Thymus (tissue), 14 donors: ENCODE results near the gene CDH15. TPM values are rescaled to one million over a fixed set of nuclear protein-coding genes. Genes with fewer than 3 reads are reported as not detected.

Experiments
- DNase-seq, 9 donors: peaks; one replicate each; pipeline ENCODE4 v3.0.0-alpha.2; 2013; ENCODE audit warnings: low spot score in 9 of 9, low read depth in 6 of 9, missing footprints in 1 of 9
- H3K27ac ChIP-seq, 2 donors: one replicate each; pipeline ENCODE4 v1.5.1; 2013; ENCODE audit warnings: control low read depth in 1 of 2, low read depth in 1 of 2, low read length in 1 of 2, mild to moderate bottlenecking in 1 of 2, moderate library complexity in 1 of 2
- H3K27me3 ChIP-seq, 2 donors: one replicate each; pipeline ENCODE4 v1.5.1; 2013; ENCODE audit warnings: low read length in 1 of 2; ENCODE audit not compliant: control insufficient read depth in 2 of 2, insufficient read depth in 1 of 2
- H3K36me3 ChIP-seq, 2 donors: one replicate each; pipeline ENCODE4 v1.5.1; 2013; ENCODE audit warnings: low read length in 1 of 2, mild to moderate bottlenecking in 1 of 2, moderate library complexity in 1 of 2; ENCODE audit not compliant: control insufficient read depth in 2 of 2, insufficient read depth in 2 of 2
- H3K4me1 ChIP-seq, 2 donors: one replicate each; pipeline ENCODE4 v1.5.1; 2013; ENCODE audit warnings: low read length in 2 of 2; ENCODE audit not compliant: control insufficient read depth in 2 of 2, insufficient read depth in 2 of 2
- H3K4me3 ChIP-seq, 2 donors: one replicate each; pipeline ENCODE4 v1.5.1; 2013; ENCODE audit warnings: low read length in 2 of 2, control low read depth in 1 of 2, mild to moderate bottlenecking in 1 of 2
- H3K9me3 ChIP-seq, 2 donors: one replicate each; pipeline ENCODE4 v1.5.1; 2013; ENCODE audit warnings: low read length in 1 of 2, mild to moderate bottlenecking in 1 of 2; ENCODE audit not compliant: control insufficient read depth in 2 of 2, insufficient read depth in 1 of 2
- WGBS: extraction: QIAGEN DNeasy Blood & Tissue Kit; methylation state at CpG from one replicate; pipeline ENCODE4 v1.1.7; 2013; 5-methylcytosine and 5-hydroxymethylcytosine counted together
- long read RNA-seq, 10 donors: transcript quantifications; one replicate each; lab custom pipeline, GENCODE V29; 2026
- polyA plus RNA-seq: library from polyadenylated mRNA; stranded (reverse); fragments of 200-250 nt; gene quantifications from one replicate; pipeline ENCODE4 v1.2.3, GENCODE V29; 2013
- total RNA-seq: library from RNA; stranded (reverse); fragments of 120-200 nt; gene quantifications from one replicate; pipeline ENCODE4 v1.2.4, GENCODE V29; 2013
- donor health status: healthy.

Gene CDH15, protein sequence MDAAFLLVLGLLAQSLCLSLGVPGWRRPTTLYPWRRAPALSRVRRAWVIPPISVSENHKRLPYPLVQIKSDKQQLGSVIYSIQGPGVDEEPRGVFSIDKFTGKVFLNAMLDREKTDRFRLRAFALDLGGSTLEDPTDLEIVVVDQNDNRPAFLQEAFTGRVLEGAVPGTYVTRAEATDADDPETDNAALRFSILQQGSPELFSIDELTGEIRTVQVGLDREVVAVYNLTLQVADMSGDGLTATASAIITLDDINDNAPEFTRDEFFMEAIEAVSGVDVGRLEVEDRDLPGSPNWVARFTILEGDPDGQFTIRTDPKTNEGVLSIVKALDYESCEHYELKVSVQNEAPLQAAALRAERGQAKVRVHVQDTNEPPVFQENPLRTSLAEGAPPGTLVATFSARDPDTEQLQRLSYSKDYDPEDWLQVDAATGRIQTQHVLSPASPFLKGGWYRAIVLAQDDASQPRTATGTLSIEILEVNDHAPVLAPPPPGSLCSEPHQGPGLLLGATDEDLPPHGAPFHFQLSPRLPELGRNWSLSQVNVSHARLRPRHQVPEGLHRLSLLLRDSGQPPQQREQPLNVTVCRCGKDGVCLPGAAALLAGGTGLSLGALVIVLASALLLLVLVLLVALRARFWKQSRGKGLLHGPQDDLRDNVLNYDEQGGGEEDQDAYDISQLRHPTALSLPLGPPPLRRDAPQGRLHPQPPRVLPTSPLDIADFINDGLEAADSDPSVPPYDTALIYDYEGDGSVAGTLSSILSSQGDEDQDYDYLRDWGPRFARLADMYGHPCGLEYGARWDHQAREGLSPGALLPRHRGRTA
- total RNA-seq (0.19 TPM), polyA plus RNA-seq (0.23 TPM)
- long read RNA-seq, donor 1 = 0 reads
- long read RNA-seq, donor 2 = 0 reads
- long read RNA-seq, donor 3 = 0 reads
- long read RNA-seq, donor 4 = 0 reads
- long read RNA-seq, donor 5 = 0 reads
- long read RNA-seq, donor 6 = 0 reads
- long read RNA-seq, donor 7 = 0 reads
- long read RNA-seq, donor 8 = 0 reads
- long read RNA-seq, donor 9 = 0 reads
- long read RNA-seq, donor 10 = 0 reads

DNA sequence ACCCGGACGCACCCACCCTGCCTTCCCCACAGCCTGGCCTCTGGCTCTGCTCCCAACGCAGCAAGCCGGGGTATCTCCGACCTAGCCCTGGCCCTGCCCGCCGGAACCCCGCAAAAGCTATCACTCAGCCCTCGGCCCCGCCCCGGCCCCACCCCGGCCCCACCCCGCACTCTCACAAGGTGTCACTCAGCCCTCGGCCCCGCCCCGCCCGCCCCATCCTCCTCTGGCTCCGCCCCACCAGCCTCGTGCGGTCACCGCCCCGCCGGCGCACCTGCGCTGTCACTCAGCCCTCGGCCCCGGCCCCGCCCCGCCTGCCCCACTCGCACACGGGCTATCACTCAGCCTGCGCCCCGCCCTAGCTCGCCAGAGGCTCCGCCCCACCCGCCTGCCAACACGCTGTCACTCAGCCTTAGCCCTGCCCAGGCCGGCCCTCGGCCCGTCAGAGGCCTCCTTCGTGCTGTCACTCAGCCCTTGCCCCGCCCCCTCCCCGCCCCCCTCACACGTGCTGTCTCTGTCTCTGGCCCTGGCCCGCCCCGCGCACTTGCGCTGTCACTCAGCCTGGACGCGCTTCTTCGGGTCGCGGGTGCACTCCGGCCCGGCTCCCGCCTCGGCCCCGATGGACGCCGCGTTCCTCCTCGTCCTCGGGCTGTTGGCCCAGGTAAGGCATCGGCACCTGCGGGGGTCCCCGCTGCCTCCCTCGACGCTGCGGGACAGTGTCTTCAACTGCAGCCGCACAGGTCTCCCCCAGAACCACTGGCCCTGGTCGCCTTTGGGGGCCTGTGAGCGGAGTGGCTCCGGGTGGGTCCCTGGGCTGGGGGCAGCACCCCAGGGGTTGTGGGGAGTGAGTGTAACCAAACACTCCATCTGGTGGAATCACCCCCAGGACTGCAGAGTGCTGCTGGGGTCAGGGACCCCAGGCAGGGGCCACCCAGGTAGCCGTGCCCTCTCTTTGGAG lies at the start of gene CDH15:
Gene CDH15 (plus strand): TSS at position 533 of the 955 bp plus-strand sequence. CDS start 84 bp downstream, at position 617.
- peak within 1 kb of the TSS in 1 of 2 donors; percentile 30 for H3K27ac ChIP-seq
- H3K9me3 ChIP-seq = peaks cover 0 to 14% of the 10 kb centered on the region in 2 donors
- peaks cover 4 to 68% of the 10 kb centered on the region in 2 donors for H3K27me3 ChIP-seq
- H3K36me3 ChIP-seq = no peaks in the 10 kb centered on the region
- DNase-seq = peak; percentile 83 to 96 (median 92)
- WGBS = 8% methylated on average over 74 of the region's 74 CpGs
- H3K4me3 ChIP-seq = peak within 1 kb of the TSS; percentile 20 to 41
- peaks cover 12 to 44% of the 10 kb centered on the region in 2 donors for H3K4me1 ChIP-seq

DNA sequence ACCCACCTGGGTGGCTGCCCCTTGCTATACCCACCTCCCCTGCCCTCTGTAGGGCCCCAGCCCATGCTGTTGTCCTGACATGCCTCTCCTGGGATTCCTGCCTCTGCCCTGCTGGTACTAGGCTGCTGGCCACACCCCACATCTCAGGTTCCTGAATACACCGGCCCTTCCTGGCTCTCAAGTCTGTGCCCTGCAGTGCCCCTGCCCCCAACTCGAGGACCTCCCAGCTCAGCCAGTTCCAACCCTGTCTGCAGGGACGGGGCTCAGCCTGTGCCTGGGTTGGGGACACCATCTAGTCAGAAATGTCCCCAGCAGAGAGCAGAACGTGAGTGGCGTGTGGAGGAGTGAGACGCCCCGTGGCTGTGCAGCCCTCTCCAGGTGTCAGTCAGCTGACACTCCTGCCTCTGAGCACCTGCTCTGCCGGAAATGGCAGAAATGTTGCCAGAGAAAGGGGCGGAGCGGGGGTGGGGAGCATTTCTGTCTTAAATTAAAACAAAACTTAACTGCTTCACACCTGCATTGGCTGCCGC lies 49.2 kb upstream of the CDH15 start:
- Histone ChIP-seq H3K36me3 (peaks cover 55 to 88% of the 10 kb centered on the region in 2 donors), H3K27me3 (no peaks in the 10 kb centered on the region), H3K4me1 (peaks cover 67 to 80% of the 10 kb centered on the region in 2 donors), H3K27ac (peak overlapping the region; percentile 57 to 98), H3K4me3 (no peak overlapping the region), H3K9me3 (peaks cover 0 to 24% of the 10 kb centered on the region in 2 donors)
- 19% methylated on average over 11 of the region's 11 CpGs for WGBS
- DNase-seq = peak; percentile 88 to 98 (median 92)

DNA sequence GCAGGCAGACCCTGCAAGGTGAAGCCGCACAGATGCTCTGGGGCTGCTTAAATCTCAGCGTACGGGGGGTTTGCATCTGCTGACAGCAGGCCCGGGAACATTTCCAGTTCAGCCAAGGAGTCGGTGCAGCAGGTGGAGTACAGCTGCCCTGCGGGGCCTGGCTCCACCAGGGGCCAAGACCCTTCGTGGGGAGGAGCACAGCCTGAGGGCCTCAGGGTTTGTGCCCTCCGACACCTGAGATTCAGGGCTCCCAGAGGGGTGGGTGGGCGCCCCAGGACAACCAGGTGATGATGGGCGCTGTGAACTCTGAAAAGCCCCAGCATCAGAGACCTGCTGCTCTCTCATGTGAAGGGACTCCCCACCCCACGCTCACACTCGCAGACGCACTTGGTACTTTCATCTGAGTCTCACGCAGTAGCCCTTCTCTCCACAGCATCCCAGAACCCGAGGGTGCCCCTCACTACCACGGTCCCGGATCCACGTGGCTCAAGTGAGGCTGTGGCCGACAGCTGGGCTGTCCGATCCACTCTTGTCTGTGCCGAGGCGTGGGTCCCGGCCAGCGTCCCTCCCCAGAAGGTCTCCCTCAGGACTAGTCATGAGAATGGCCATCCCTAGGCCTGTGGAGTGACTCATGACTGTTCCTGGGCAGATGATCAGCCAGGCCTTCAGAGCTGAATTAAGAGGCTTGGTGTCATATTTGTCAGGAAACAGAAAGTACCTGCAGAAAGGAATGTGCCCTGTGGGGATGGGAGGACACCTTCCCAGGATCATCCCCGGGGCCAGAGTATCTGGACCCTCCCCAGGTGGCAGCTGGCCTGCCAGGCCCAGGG lies 48.3 kb upstream of the CDH15 start:
- H3K36me3 ChIP-seq = peaks cover 47 to 84% of the 10 kb centered on the region in 2 donors
- peak overlapping the region; percentile 83 to 98 for H3K27ac ChIP-seq
- WGBS = 75% methylated on average over 25 of the region's 25 CpGs
- peaks cover 0 to 24% of the 10 kb centered on the region in 2 donors for H3K9me3 ChIP-seq
- peaks cover 60 to 72% of the 10 kb centered on the region in 2 donors for H3K4me1 ChIP-seq
- DNase-seq = peak in 1 of 9 donors; percentile 52
- peak overlapping the region; percentile 1 to 14 for H3K4me3 ChIP-seq
- no peaks in the 10 kb centered on the region for H3K27me3 ChIP-seq

DNA sequence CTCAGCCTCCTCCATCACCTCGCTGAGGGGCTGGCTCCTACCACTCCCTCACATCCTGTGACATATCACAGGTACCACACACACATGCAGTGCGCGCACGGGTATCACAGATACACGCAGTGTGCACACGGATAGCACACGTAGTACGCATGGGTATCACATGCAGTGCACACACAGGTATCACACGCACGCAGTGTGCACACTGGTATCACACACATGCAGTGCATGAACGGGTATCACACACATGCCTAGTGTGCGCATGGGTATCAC lies 47.8 kb upstream of the CDH15 start:
- no peak overlapping the region for H3K4me3 ChIP-seq
- peaks cover 55 to 66% of the 10 kb centered on the region in 2 donors for H3K4me1 ChIP-seq
- no peaks in the 10 kb centered on the region for H3K27me3 ChIP-seq
- DNase-seq = no peak
- 94% methylated on average over 12 of the region's 12 CpGs for WGBS
- peaks cover 0 to 24% of the 10 kb centered on the region in 2 donors for H3K9me3 ChIP-seq
- H3K36me3 ChIP-seq = peaks cover 44 to 83% of the 10 kb centered on the region in 2 donors
- peak overlapping the region; percentile 83 to 98 for H3K27ac ChIP-seq

DNA sequence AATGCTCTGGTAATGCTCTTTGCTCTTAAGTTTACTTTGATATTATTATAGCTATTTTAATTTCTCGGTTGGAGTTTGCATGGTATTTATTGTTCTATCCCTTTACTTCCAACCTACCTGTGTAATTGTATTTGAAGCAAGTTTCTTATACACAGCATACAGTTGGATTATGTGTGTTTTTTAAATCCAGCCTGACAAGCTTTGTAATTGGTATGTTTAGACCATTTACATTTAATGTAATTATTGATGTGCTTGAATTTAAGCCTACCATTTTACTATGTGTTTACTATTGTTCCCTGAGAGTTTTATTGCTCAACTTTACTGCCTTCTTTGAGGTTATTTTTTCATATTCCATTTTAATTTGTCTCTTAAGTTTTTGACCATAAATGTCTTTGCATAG lies 42.2 kb upstream of the CDH15 start:
- Histone ChIP-seq H3K4me1 (peaks cover 9 to 15% of the 10 kb centered on the region in 2 donors), H3K27ac (no peak overlapping the region), H3K36me3 (peaks cover 46 to 91% of the 10 kb centered on the region in 2 donors), H3K27me3 (no peaks in the 10 kb centered on the region), H3K9me3 (peaks cover 0 to 19% of the 10 kb centered on the region in 2 donors), H3K4me3 (no peak overlapping the region)
- no peak for DNase-seq
- WGBS = 99% methylated on average over 1 of the region's 1 CpG

DNA sequence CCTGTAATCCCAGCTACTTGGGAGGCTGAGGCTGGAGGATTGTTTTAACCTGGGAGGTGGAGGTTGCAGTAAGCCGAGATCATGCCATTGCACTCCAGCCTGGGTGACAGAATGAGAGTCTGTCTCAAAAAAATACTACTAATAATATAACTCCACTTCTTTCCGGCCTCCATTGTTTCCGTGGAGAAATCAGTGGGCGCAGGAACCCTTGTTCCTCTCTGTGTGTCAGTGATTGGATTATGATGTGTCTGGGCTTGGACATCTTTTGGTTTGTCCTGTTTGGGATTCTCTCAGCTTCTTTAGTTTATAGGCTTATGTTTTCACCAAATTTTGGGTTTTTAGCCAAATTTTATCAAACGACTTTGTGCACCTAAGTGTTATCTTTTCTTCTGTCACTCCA lies 41.1 kb upstream of the CDH15 start:
- DNase-seq = no peak
- H3K27ac ChIP-seq = no peak overlapping the region
- peaks cover 54 to 93% of the 10 kb centered on the region in 2 donors for H3K36me3 ChIP-seq
- H3K4me1 ChIP-seq = peaks cover 1 to 5% of the 10 kb centered on the region in 2 donors
- no peak overlapping the region for H3K4me3 ChIP-seq
- 97% methylated on average over 5 of the region's 5 CpGs for WGBS
- peaks cover 0 to 15% of the 10 kb centered on the region in 2 donors for H3K9me3 ChIP-seq
- H3K27me3 ChIP-seq = no peaks in the 10 kb centered on the region

DNA sequence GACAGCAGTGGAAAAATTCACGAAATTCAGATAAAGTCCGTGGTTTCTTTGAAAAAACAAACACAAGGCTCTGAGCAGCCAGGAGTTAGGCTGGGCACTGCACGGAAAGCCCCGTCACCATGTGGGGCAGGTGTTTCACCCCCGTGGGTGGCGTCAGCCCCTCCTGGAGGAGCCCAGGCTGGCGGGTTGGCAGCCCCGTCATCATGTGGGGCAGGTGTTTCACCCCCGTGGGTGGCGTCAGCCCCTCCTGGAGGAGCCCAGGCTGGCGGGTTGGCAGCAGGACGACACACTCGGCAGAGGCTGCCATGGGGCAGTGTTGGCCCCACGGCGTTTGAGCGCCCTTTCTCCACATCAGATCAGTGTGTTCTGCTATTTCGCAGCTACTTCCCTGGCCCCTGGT lies 39.8 kb upstream of the CDH15 start:
- Histone ChIP-seq H3K27me3 (no peaks in the 10 kb centered on the region), H3K4me3 (no peak overlapping the region), H3K27ac (peak overlapping the region in 1 of 2 donors; percentile 47), H3K4me1 (peaks cover 0 to 5% of the 10 kb centered on the region in 2 donors), H3K36me3 (peaks cover 64 to 91% of the 10 kb centered on the region in 2 donors), H3K9me3 (peaks cover 0 to 14% of the 10 kb centered on the region in 2 donors)
- WGBS = 88% methylated on average over 17 of the region's 17 CpGs
- DNase-seq = no peak
